Coronary artery (tissue), 2 donors: Measurements from ENCODE around the gene PRSS36.

ENCODE experiments used
- DNase-seq: peaks from one replicate; pipeline ENCODE4 v3.0.0-alpha.2; 2017; ENCODE audit warnings: low spot score
- H3K27ac ChIP-seq, 2 donors: fragments of 200-600 bp; sonication (generic); one replicate each; pipeline ENCODE4 v1.5.1; 2016 to 2019
- H3K4me3 ChIP-seq: fragments of 200-600 bp; sonication (generic); 2 replicates; pipeline ENCODE4 v1.5.1; 2016; ENCODE audit warnings: mild to moderate bottlenecking, moderate library complexity
- TF ChIP-seq, protein P1 (sequence below): fragments of 200-600 bp; sonication (generic); IDR thresholded peaks from one replicate; pipeline ENCODE4 v1.5.1; 2019; ENCODE audit warnings: antibody characterized with exemption

The PRSS36 gene

GRCh38 chr16:31133046-31133501 is 16.8 kb downstream of the PRSS36 start:
- no peak overlapping the region for H3K4me3 ChIP-seq
- TF ChIP-seq, protein P1, sequence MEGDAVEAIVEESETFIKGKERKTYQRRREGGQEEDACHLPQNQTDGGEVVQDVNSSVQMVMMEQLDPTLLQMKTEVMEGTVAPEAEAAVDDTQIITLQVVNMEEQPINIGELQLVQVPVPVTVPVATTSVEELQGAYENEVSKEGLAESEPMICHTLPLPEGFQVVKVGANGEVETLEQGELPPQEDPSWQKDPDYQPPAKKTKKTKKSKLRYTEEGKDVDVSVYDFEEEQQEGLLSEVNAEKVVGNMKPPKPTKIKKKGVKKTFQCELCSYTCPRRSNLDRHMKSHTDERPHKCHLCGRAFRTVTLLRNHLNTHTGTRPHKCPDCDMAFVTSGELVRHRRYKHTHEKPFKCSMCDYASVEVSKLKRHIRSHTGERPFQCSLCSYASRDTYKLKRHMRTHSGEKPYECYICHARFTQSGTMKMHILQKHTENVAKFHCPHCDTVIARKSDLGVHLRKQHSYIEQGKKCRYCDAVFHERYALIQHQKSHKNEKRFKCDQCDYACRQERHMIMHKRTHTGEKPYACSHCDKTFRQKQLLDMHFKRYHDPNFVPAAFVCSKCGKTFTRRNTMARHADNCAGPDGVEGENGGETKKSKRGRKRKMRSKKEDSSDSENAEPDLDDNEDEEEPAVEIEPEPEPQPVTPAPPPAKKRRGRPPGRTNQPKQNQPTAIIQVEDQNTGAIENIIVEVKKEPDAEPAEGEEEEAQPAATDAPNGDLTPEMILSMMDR = no peak
- H3K27ac ChIP-seq = no peak overlapping the region
- no peak for DNase-seq

DNA sequence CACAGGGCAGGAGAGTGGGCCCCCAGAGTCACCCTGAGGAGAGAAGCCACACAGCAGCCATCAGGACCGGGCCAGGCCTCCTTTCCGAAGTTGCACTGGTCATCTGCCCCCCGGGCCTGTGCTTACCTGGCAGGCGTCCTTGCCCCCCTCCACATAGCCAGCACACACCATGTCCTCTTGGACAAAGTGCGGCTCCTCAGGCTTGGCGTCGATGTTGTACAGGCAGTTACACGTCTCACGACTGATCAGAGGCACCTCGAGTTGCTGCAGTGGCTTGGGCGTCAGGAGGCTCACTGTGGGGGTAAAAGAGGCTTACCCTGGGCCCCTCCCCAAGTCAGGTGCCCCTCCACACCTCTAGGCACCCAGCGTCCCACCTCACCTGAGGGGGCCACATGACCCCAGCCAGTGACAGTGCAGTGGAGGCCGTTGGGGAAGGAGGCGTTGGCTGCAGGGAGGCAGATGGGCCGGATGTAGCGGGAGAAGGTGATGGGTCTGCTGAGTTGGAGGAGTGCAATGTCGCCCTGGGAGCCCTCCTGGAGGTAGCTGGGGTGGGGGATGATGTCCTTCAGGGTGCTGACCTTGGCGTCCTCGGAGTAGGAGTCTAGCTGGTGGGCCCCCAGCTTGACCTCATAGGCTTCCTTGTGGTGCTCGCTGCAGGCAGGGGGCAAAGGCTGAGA is 17.4 kb downstream of the PRSS36 start:
- DNase-seq = no peak
- Histone ChIP-seq H3K27ac (no peak overlapping the region), H3K4me3 (no peak overlapping the region)
- TF ChIP-seq, protein P1 = no peak

GRCh38 chr16:31131841-31132271 is 18.0 kb downstream of the PRSS36 start:
- H3K4me3 ChIP-seq = no peak overlapping the region
- no peak overlapping the region for H3K27ac ChIP-seq
- DNase-seq = no peak
- TF ChIP-seq, protein P1 = no peak

DNA sequence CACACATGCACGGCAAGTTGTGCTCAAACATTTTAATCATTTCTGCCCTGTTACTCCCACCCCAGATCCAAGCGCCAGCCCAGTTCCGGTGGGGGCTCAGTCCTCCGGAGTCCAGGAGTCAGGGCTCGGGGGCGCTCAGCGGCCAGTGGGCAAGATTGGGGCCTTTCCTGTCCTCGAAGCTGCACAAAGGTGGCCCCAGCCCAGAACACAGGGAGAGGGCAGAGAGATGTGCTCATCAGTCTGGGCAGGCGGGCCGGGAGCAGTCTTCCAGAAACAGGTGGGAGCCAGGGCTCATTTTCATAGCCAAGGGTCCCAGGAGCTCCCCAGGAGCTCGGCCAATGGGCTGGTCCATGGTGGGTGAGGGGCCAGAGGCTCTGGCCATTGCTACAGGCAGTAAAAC is 18.4 kb downstream of the PRSS36 start:
- no peak for DNase-seq
- no peak overlapping the region for H3K4me3 ChIP-seq

DNA sequence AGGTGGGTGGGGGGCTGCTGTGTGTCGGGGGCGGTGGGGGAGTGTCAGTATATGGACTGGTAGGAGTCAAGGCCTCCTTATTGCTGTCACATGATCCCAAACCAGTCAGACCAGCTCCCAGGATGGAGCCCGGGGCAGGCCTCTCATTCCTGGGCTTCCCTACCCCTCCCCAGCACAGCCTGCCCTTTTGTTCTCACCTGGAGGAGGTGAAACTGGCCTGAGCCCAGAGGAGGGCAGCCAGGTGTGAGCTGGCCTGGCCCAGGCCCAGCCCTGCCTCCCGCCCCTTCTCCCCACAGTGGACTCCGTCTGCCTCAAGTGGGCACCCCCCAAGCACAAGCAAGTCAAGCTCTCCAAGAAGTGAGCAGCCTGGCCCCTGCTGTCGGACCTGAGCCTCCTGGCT is 19.0 kb downstream of the PRSS36 start:
- no peak overlapping the region for H3K4me3 ChIP-seq
- DNase-seq = no peak

More for the DNA sequence above, 18.4 kb downstream of the PRSS36 start:
- no peak overlapping the region for H3K27ac ChIP-seq
- TF ChIP-seq, protein P1 = no peak

DNA sequence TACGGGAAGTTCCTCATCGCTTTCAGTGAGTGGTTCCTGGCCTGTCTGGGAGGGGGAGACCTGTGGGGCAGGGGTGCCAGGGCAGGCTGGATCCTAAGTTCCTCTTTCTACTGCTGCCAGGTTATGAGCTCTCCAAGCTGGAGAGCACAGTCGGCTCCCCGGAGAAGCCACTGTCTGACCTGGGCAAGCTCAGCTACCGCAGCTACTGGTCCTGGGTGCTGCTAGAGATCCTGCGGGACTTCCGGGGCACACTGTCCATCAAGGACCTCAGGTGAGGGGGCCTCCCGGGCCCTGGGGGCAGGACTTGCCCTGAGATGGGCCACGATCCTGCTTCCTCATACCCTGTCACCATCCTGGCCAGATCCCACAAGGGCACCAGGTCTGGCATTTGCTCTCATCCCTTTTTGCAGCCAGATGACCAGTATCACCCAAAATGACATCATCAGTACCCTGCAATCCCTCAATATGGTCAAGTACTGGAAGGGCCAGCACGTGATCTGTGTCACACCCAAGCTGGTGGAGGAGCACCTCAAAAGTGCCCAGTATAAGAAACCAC is 19.5 kb downstream of the PRSS36 start:
- peak overlapping the region in 1 of 2 donors; percentile 85 for H3K27ac ChIP-seq
- DNase-seq = no peak
- no peak overlapping the region for H3K4me3 ChIP-seq
- TF ChIP-seq, protein P1 = no peak

More for the DNA sequence above, 19.0 kb downstream of the PRSS36 start:
- peak overlapping the region in 1 of 2 donors; percentile 85 for H3K27ac ChIP-seq
- TF ChIP-seq, protein P1 = no peak
